Inflammatory macrophage (primary cell): ENCODE results near the gene BCAS3.

Source experiments
- DNase-seq, 2 donors: peaks; one replicate each; pipeline ENCODE4 v3.0.0-alpha.2; 2020 to 2022

BCAS3 gene

DNA sequence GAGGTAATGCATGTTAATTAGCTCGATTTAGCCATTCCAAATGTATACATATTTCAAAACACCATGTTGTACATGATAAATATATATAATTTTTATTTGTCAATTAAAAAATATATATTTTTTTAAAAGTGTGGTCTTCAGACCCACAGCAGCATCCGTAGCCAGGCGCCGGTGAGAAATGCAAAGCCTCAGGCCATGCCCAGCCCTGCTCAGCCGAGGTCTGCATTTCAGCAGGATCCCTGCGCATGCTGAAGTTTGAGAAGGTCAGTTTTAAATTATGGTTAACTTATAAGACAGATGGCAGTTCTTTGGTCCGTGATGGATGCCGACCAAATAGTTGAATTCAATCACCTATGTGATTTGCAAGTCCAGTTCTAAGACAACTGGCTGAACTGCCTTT is 694.0 kb downstream of the BCAS3 start:
- DNase-seq: no peak

GRCh38 chr17:61372436-61372835 is 694.8 kb downstream of the BCAS3 start:
- no peak for DNase-seq

GRCh38 chr17:61376931-61377838 is 699.5 kb downstream of the BCAS3 start:
- no peak for DNase-seq

DNA sequence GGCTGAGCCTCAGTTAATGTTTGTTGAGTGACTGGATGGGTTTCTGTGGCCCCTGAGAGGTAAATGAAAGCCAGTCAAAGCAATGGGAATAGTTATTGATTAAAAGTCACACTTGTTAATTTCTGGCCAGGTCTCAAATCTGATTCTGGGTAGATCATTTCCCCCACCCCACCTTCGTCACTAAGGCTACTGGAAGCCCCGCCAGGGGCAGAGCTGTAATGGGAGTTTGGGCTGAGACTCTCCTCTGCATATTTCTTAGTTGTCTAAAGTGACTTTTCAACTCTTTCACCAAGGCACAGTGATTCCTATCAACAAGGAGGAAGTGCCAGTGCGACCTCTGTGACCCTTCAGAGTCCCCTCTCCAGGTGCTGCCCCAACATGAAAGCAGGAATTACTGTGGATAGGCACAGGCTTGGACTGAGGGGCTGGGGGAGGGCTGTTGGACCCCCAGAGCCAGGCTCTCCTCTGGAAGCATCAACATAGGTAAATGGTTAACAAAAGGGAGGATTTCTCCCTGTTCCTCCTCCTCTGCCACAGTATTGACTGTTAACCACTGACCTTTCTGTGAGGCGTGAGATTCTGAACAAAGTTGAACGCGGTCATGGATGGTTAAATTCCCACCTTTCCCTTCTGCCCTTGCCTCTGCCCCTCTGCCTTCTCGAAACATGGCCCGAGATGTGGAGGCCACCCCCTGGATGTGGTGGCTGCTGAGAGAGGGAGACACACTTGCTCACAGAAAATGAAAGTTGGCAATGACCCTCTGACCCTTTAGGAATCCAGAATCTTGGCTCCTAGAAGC is 701.2 kb downstream of the BCAS3 start:
- DNase-seq: no peak

DNA sequence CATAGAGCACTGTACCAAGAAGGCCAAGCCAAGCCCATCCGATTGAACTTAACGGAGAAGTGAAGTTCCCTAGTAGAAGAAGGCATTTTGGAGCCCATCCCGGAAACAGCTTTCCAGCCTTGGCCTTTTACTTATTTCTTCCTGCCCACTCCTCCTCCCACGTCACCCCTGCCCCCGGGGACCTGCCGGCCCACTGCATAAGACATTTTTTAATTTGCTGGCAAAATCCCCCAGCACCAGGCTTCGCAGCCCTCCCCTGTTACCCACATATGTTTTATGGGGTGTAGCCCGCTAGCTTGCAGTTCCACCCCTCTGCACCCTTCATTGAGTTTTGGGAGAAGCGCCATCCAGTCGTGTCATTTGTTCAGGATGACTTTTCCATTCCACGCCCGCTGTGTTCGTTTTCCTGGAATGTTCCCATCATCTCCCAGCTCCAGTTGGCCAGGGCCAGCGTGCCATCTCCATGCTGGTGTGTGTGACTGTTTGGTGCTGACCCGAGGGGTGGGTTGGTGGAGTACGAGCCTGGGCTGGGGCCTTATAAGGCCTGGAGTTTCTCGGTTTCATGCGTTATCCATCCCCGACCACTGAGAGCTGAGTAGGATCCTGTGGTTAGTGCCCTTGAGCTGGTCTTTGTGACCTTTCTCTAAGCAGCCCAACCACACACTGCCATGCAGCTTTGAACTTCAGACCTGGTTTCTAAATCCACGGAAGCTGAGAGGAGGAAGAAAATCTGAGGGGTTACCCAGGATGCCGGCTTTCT is 702.0 kb downstream of the BCAS3 start:
- no peak for DNase-seq

DNA sequence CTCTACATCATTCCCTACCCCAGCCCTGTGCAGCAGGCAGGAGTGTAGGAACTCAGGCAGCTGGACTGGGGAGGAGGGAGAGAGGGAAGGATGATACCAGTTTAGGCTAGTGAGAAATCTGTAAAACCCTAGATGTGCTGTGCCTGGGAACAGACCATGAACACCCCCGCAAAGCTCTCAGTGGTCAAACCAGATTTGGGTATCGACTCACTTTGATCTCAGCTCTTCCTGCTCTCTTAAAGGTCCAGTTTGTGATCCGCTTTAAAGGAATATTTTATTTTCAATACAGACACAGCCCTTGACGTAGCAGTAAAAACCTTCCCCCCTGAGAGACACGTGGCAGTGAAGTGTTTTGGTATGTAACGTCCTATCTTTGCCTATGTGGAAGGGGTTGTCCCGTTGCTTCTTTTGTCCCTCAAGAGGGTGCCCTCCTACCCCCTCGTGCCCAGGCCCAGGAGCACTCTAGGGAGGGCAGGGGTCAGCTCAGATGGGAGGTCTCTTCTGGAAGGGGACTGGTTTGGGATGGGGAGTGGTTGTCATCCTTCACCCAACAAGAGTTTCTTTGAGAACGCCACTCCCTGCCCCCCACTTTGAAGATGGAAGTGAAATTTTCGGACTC is 702.7 kb downstream of the BCAS3 start:
- no peak for DNase-seq

GRCh38 chr17:61380836-61381525 is 703.3 kb downstream of the BCAS3 start:
- DNase-seq: no peak

GRCh38 chr17:61381537-61381936 is 703.9 kb downstream of the BCAS3 start:
- no peak for DNase-seq

GRCh38 chr17:61382796-61383688 is 705.4 kb downstream of the BCAS3 start:
- no peak for DNase-seq

- DNase-seq: no peak
Observed at GRCh38 chr17:61383689-61384201, 706.1 kb downstream of the BCAS3 start.

GRCh38 chr17:61384354-61384691 is 706.7 kb downstream of the BCAS3 start:
- DNase-seq: no peak

DNA sequence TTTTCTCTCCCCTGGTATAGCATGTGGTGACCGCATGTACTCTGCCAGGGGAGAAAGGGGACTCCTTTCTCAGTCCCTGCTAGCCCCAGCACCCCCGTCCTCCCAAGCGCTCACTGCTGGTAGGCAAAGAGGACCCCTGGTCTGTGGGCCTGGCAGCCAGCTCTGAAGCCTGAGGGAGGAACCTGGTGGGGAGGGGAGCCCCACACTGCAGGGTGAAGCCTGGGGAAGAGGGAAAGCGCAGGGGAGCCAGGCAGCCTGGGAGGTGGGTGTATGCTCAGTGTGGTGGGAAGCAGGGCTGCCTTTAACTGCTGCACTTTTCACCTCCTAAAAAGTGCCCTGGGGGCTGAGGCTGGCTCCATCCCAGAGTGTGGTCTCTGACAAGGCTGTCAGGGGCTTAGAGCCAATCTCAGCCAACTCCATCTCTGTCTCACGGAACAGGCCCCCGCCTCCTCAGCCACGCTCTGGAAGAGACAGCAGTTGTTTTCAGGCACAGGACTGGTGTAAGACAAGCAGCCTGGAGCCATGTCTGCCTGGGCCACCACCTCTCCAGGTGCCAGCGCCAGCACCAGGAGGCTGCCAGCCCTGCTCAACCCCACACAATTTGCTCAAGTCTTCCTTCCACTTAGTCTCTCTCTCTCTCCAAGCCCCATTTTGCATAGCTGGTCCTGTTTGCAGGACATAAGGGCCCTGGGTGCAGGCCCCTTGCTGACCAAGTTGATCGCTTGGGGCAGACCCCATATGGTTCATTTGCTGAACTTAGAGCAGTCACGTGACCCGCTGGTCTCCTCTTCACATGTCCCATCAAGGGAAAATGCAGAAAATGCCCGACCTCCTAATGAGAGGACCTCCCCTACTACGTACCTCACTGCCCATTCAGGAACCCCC is 707.3 kb downstream of the BCAS3 start:
- no peak for DNase-seq

GRCh38 chr17:61385577-61386236 is 708.1 kb downstream of the BCAS3 start:
- no peak for DNase-seq

- DNase-seq: no peak
Observed at GRCh38 chr17:61386251-61386650, 708.6 kb downstream of the BCAS3 start.

DNA sequence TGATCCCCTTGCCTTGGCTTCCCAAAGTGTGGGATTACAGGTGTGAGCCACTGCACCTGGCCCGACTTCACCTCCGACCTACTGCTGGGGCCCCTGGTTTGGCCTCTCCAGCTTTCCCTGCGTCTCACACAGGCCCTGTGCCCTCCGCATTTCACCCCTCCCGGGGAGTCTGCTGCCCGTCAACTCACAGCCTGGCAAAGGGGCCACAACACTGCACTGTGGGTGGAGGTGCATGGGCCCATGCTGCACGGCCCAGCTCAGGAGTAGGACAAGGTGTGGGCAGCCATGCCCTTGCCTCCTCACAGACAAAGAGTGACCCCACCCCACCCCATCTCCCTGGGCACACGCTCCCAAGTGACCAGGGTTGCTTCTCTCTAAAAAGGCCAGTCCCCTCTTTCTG is 709.4 kb downstream of the BCAS3 start:
- no peak for DNase-seq

- no peak for DNase-seq
Observed at GRCh38 chr17:61387511-61388305, 710.1 kb downstream of the BCAS3 start.

GRCh38 chr17:61388561-61389356 is 711.1 kb downstream of the BCAS3 start:
- no peak for DNase-seq
